GM23248 (cell line): ENCODE data around the gene RAMAC.

Source experiments
- EZH2 ChIP-seq: fragments of 200-600 bp; sonication (generic); IDR thresholded peaks from 2 replicates; pipeline ENCODE4 v1.6.1; 2018; ENCODE audit warnings: antibody characterized with exemption, mild to moderate bottlenecking; ENCODE audit not compliant: insufficient read depth, poor library complexity, severe bottlenecking
- EZH2phosphoT487 ChIP-seq: fragments of 200-600 bp; sonication (generic); IDR thresholded peaks from 2 replicates; pipeline ENCODE4 v1.6.1; 2018; ENCODE audit warnings: antibody characterized with exemption, moderate library complexity, mild to moderate bottlenecking, low read depth; ENCODE audit not compliant: insufficient read depth

DNA sequence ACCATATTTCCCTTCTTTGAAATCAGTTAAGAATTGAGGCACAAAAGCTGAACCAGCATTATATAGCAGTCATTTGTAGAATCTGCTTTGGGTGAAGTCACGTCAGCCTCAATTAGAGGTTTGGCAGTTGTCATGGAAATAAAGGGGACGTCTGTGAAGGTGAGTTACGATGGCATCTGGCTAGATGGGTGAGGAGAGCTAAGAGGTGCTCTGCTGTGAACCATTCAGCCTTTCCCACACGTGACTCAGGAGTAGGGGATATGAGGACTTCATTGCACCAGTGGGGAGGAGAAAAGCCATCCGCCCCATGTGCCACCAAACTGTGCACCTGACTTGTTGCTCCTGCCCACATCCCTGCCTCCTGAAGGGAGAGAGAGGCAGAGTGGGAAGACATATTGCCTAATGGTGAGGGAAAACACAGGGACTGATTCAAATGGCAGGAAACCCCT lies 28.2 kb downstream of the RAMAC start:
- TF ChIP-seq EZH2 = no peak
- no peak for TF ChIP-seq EZH2phosphoT487
